GM23338 (cell line): ENCODE data around the gene BRPF3.

ENCODE experiments used
- EZH2 ChIP-seq: fragments of 200-600 bp; sonication (generic); IDR thresholded peaks from one replicate; pipeline ENCODE4 v1.8.0; 2017; ENCODE audit warnings: antibody characterized with exemption, mild to moderate bottlenecking, low read depth; ENCODE audit not compliant: unreplicated experiment
- EZH2phosphoT487 ChIP-seq: fragments of 200-600 bp; sonication (generic); IDR thresholded peaks from one replicate; pipeline ENCODE4 v1.8.1; 2018; ENCODE audit warnings: antibody characterized with exemption; ENCODE audit not compliant: unreplicated experiment
- JUNB ChIP-seq: IDR thresholded peaks from one replicate; pipeline ENCODE4 v1.6.1; 2016; ENCODE audit warnings: antibody characterized with exemption; ENCODE audit not compliant: unreplicated experiment
- NANOG ChIP-seq: IDR thresholded peaks from 2 replicates; pipeline ENCODE4 v1.6.1; 2016; ENCODE audit warnings: antibody characterized with exemption, borderline replicate concordance
- POLR2AphosphoS5 ChIP-seq: IDR thresholded peaks from 2 replicates; pipeline ENCODE4 v1.6.1; 2016; ENCODE audit warnings: antibody characterized with exemption, low read depth
- STAT1 ChIP-seq: IDR thresholded peaks from one replicate; pipeline ENCODE4 v1.6.1; 2016; ENCODE audit warnings: antibody characterized with exemption; ENCODE audit not compliant: unreplicated experiment
- ZNF114 ChIP-seq: fragments of 250-450 bp; sonication (Bioruptor Pico); IDR thresholded peaks from 2 replicates; pipeline ENCODE4 v1.5.0; 2020; ENCODE audit warnings: mild to moderate bottlenecking, moderate library complexity
- ZNF331 ChIP-seq: fragments of 250-450 bp; sonication (Bioruptor Pico); IDR thresholded peaks from 2 replicates; pipeline ENCODE4 v1.5.0; 2020; ENCODE audit warnings: low read depth, mild to moderate bottlenecking, moderate library complexity
- TF ChIP-seq, protein P1 (sequence below): IDR thresholded peaks from one replicate; pipeline ENCODE4 v1.6.1; 2018; ENCODE audit warnings: antibody characterized with exemption; ENCODE audit not compliant: unreplicated experiment
- TF ChIP-seq, protein P2 (sequence below), 2 experiments: fragments of 200-600 bp in 1 of 2; sonication (generic) in 1 of 2; conservative IDR thresholded peaks; 2 replicates each; pipeline versions ENCODE4 v1.5.1 to v1.6.1; 2016 to 2017; ENCODE audit warnings: antibody characterized with exemption in 2 of 2, low read depth in 2 of 2, mild to moderate bottlenecking in 2 of 2, moderate library complexity in 1 of 2
- TF ChIP-seq, protein P3 (sequence below): IDR thresholded peaks from 2 replicates; pipeline ENCODE4 v1.6.1; 2016; ENCODE audit warnings: antibody characterized with exemption

DNA sequence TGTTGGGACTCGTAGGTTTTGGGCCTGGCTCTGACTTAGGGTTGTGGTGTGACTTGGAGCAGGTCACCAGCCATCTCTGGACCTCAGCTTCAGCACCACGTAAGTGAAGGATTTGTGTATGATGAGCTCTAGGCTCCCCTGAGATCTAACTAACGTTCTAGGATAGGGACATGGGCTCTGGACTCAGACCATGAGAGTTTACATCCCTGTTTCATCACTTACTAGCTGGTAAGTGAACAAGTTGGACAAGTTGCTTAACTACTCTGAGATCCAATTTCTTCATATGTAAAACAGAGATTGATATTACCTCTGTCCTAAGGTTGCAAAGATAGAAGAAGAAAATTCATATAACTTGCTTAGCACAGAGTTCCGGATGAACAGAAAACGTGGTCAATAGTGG lies 53.0 kb downstream of the BRPF3 start:
- no peak for TF ChIP-seq POLR2AphosphoS5
- TF ChIP-seq, protein P1, sequence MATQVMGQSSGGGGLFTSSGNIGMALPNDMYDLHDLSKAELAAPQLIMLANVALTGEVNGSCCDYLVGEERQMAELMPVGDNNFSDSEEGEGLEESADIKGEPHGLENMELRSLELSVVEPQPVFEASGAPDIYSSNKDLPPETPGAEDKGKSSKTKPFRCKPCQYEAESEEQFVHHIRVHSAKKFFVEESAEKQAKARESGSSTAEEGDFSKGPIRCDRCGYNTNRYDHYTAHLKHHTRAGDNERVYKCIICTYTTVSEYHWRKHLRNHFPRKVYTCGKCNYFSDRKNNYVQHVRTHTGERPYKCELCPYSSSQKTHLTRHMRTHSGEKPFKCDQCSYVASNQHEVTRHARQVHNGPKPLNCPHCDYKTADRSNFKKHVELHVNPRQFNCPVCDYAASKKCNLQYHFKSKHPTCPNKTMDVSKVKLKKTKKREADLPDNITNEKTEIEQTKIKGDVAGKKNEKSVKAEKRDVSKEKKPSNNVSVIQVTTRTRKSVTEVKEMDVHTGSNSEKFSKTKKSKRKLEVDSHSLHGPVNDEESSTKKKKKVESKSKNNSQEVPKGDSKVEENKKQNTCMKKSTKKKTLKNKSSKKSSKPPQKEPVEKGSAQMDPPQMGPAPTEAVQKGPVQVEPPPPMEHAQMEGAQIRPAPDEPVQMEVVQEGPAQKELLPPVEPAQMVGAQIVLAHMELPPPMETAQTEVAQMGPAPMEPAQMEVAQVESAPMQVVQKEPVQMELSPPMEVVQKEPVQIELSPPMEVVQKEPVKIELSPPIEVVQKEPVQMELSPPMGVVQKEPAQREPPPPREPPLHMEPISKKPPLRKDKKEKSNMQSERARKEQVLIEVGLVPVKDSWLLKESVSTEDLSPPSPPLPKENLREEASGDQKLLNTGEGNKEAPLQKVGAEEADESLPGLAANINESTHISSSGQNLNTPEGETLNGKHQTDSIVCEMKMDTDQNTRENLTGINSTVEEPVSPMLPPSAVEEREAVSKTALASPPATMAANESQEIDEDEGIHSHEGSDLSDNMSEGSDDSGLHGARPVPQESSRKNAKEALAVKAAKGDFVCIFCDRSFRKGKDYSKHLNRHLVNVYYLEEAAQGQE, result no peak
- TF ChIP-seq, protein P2, sequence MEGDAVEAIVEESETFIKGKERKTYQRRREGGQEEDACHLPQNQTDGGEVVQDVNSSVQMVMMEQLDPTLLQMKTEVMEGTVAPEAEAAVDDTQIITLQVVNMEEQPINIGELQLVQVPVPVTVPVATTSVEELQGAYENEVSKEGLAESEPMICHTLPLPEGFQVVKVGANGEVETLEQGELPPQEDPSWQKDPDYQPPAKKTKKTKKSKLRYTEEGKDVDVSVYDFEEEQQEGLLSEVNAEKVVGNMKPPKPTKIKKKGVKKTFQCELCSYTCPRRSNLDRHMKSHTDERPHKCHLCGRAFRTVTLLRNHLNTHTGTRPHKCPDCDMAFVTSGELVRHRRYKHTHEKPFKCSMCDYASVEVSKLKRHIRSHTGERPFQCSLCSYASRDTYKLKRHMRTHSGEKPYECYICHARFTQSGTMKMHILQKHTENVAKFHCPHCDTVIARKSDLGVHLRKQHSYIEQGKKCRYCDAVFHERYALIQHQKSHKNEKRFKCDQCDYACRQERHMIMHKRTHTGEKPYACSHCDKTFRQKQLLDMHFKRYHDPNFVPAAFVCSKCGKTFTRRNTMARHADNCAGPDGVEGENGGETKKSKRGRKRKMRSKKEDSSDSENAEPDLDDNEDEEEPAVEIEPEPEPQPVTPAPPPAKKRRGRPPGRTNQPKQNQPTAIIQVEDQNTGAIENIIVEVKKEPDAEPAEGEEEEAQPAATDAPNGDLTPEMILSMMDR (conservative IDR thresholded peaks at IDR 0.05; ENCODE audit: low read depth in 2 of 2), result no peak
- TF ChIP-seq EZH2, result no peak
- TF ChIP-seq NANOG, result no peak
- TF ChIP-seq ZNF331 (CRISPR knock-in tag), result no peak
- TF ChIP-seq JUNB, result no peak
- TF ChIP-seq EZH2phosphoT487, result no peak
- TF ChIP-seq, protein P3, sequence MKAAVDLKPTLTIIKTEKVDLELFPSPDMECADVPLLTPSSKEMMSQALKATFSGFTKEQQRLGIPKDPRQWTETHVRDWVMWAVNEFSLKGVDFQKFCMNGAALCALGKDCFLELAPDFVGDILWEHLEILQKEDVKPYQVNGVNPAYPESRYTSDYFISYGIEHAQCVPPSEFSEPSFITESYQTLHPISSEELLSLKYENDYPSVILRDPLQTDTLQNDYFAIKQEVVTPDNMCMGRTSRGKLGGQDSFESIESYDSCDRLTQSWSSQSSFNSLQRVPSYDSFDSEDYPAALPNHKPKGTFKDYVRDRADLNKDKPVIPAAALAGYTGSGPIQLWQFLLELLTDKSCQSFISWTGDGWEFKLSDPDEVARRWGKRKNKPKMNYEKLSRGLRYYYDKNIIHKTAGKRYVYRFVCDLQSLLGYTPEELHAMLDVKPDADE, result no peak
- no peak for TF ChIP-seq ZNF114
- TF ChIP-seq STAT1, result no peak
